ENCODE results near the gene CCDC57. TPM values are rescaled to one million over a fixed set of nuclear protein-coding genes. Genes with fewer than 3 reads are reported as not detected.
A peak's percentile ranks its signal among the peaks of the same experiment; 100 is the strongest.

Gene CCDC57
- total and polyA plus RNA-seq, 9 of the 15 experiments (the other 6 are each of a cell fraction or from before 2014, with no cell fraction given), result 0.83 to 36.2 (median 13.6) TPM

- peak; percentile 33; the same call in 1 of the 2 replicates for TF ChIP-seq TFAP4 (CRISPR knock-in tag; IDR thresholded peaks at IDR 0.05; ENCODE audit: borderline replicate concordance)
- no peak for TF ChIP-seq RERE (CRISPR knock-in tag; IDR thresholded peaks at IDR 0.05; ENCODE audit: borderline replicate concordance)
- TF ChIP-seq HEY1 (CRISPR knock-in tag; IDR thresholded peaks at IDR 0.05; ENCODE audit: borderline replicate concordance), result no peak
- TF ChIP-seq TCF7L2 (IDR thresholded peaks at IDR 0.05; ENCODE audit: low read depth, low read length), result no peak
- TF ChIP-seq EGR1 (conservative IDR thresholded peaks at IDR 0.05), result no peak
- TF ChIP-seq TRIM25 (IDR thresholded peaks at IDR 0.05; ENCODE audit: borderline replicate concordance), result no peak
- TF ChIP-seq ZNF395 (CRISPR knock-in tag; IDR thresholded peaks at IDR 0.05), result no peak
- no peak for TF ChIP-seq FIP1L1 (IDR thresholded peaks at IDR 0.05; ENCODE audit: low read depth, low read length, poor library complexity, severe bottlenecking)
- TF ChIP-seq DLX4 (CRISPR knock-in tag; IDR thresholded peaks at IDR 0.05), result no peak
- TF ChIP-seq NELFE (IDR thresholded peaks at IDR 0.05; ENCODE audit: insufficient read depth, insufficient read length), result no peak
- no peak for TF ChIP-seq SRSF1 (IDR thresholded peaks at IDR 0.05; ENCODE audit: low read depth, low read length)
- no peak for TF ChIP-seq YY1 (IDR thresholded peaks at IDR 0.05; ENCODE audit: borderline replicate concordance in 1 of 3, control insufficient read depth in 1 of 3, extremely low read depth in 1 of 3, insufficient read depth in 3 of 3, insufficient read length in 1 of 3, insufficient replicate concordance in 2 of 3, low read depth in 1 of 3, low read length in 2 of 3)
- TF ChIP-seq ZEB2 (IDR thresholded peaks at IDR 0.05), result no peak
- 0 out of 2 replicates have a peak, but pooled peaks have one; percentile 12 for TF ChIP-seq ZFX (CRISPR knock-in tag; IDR thresholded peaks at IDR 0.05)
- TF ChIP-seq NR2F6 (CRISPR knock-in tag; IDR thresholded peaks at IDR 0.05), result no peak
These were observed 106.6 kb downstream of the CCDC57 start (continued) for GRCh38 chr17:82105882-82106687.
